ENCODE measurements around the gene PACRG. TPM values are rescaled to one million over a fixed set of nuclear protein-coding genes. Genes with fewer than 3 reads are reported as not detected.

PACRG gene
- total RNA-seq, 1 donor from 2014 or later = 7.9 TPM

- ATAC-seq (no peak), DNase-seq (ENCODE audit: missing footprints) (no peak)
- intact Hi-C loops (cut with DNase I) = no loop called here
Measured at GRCh38 chr6:163165922-163166321, 438.1 kb downstream of the PACRG start.

GRCh38 chr6:163166507-163166906 is 438.7 kb downstream of the PACRG start:
- DNase-seq (ENCODE audit: missing footprints) = no peak
- ATAC-seq = no peak
- intact Hi-C loops (cut with DNase I) = no loop called here

DNA sequence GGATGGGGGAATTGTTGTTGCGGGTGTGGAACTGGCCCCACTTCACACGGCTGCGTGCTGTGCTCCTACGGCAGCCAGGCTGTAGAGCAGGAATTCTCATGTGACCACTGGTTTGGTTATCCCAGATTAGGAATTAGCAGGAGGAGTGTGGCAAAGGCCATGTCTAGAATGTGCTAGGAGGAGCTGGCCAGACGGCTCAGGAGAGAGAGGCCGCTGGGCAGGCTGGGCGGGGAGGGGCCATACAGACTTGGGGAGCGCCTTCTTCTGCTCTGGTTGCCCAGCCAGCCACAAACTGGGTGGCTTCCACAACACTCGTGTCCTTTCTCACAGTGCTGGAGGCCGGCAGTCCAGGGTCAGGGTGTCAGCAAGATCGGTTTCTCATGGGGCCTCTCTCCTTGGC is 441.7 kb downstream of the PACRG start:
- ATAC-seq (no peak), DNase-seq (ENCODE audit: missing footprints) (no peak)
- intact Hi-C loops (cut with DNase I) = no loop called here

DNA sequence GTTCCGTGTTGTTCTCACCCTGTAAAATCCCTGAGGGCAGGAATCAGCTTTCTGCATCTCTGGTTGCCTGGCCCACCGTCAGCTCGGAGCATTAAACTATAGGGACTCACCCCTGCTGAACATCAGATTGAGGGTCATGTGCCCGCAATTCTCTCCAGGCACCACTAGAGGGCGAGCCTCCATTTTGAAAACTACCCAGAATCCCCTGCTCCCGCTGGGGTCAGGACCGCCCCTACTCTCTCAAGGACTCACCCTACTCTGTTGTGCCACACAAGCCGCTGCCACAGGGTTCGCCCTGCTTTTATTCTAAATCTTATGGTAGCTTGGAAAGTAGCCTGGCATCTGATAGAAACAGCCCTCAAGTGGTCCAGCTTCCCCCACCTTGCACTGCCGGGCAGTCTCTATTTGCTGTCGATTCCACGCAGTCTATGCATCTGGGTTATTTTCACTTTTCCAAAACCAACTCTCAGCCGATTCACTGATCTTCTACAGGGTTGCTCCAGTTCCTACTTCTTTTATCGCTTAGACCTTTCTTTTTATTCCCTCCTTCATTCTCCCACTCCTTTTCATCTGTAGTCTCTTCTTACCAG is 442.6 kb downstream of the PACRG start:
- no peak for DNase-seq (ENCODE audit: missing footprints)
- ATAC-seq = no peak
- intact Hi-C loops (cut with DNase I) = no loop called here

DNA sequence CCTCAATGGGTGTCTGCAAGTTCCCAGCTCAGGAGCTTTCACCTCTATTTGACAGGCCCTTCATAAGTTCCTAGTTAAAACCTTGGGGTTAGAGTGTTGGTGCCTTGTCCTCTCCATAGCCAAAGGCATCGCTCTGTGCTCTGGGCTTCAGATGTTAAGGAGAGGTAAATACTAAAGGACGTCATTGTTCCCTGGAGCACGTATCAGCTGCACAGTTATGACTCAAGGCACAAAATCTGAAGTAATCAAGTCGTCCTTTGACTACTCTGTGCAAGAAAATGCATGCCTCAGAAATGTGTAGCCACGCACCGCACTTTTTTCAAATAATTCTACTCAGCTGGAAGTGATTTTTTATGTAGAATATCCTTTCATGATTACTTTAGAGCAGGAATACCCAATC is 446.0 kb downstream of the PACRG start:
- intact Hi-C loops (cut with DNase I) = no loop called here
- DNase-seq (ENCODE audit: missing footprints) (no peak), ATAC-seq (no peak)

GRCh38 chr6:163175301-163175700 is 447.5 kb downstream of the PACRG start:
- no peak for ATAC-seq
- DNase-seq (ENCODE audit: missing footprints) = no peak
- intact Hi-C loops (cut with DNase I) = no loop called here

DNA sequence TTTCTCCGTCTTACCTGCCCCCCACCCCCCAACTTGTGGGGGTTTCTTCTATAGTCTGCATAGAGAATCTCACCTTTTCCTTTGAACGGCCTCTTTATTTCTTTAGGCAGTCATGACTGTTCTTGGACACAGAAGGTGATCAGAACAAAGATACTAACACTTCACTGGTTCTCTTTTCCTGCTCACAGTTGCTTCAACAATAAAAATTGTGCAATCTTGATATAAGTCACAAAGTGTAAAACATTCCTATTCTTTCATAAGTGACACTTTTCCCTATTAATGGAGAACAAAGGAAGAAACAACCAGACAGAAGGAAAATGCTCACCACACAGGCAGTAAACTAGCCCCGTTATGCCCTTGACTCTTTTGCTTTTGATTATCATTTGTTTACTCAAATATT is 448.3 kb downstream of the PACRG start:
- intact Hi-C loops (cut with DNase I) = no loop called here
- no peak for ATAC-seq
- DNase-seq (ENCODE audit: missing footprints) = no peak

DNA sequence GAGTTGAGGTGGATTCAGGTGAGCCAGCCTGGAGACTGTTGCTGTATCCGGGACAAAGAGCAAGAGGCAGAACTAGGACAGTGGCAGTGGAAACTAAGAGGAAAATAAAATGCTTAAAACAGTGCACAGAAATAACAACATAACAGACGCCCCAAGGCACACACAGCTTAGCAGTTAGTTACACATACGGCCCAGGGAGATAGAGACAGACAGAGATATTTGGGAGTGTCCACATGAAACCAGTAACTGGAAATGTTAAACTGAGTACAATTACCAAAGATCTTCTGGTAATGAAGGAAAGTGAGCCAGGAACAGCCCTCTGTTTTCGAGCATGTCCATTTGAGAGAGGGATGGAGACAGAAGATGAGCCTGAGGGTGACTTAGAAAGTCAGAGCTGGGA is 449.2 kb downstream of the PACRG start:
- intact Hi-C loops (cut with DNase I) = no loop called here
- ATAC-seq = no peak
- DNase-seq (ENCODE audit: missing footprints) = no peak

DNA sequence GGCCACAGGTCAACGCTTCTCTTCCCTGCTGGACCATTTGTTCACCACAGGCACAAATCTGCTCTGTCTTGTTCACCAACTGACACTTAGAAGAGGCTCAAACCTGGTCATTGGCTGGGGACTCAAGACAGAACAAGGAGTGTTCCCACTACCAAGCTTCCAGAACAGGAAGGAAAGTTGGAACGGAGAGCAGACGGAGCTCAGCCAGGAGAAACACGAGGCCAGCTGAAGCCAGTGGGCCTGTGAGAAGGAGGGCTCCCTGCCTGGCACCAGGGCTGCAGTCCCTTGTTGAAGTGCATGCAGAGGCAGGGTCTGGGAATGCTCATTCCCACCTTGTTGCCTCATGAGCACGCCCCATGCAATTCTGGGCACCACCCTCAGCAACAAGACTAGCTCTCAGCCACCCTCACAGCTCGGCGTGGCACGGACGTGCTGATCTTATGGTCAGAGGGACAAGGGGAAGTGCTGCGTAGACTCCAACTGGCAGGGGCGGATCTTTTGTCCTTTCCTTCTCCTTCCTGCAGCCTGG is 450.2 kb downstream of the PACRG start:
- DNase-seq (ENCODE audit: missing footprints) (no peak), ATAC-seq (no peak)
- intact Hi-C loops (cut with DNase I) = no loop called here

DNA sequence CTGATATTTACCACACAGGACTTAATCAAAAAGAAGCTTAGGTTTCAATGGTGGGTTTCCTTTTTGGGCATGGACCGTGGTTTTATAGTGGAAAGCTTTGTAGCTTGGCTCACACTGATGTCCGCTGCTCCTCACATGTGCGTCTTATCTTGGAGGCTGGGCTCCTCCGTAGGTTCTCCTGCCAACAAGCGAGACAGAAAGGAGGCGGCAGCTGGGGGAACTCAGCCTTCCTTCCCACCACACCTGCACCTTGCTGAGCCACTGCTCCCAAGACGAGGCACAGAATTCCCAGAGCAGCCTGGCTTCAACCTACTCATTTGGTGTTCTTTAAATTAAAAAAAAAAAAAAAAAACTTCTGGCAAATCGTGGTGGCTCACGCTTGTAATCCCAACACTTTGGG is 451.3 kb downstream of the PACRG start:
- no peak for DNase-seq (ENCODE audit: missing footprints)
- no peak for ATAC-seq
- intact Hi-C loops (cut with DNase I) = no loop called here

DNA sequence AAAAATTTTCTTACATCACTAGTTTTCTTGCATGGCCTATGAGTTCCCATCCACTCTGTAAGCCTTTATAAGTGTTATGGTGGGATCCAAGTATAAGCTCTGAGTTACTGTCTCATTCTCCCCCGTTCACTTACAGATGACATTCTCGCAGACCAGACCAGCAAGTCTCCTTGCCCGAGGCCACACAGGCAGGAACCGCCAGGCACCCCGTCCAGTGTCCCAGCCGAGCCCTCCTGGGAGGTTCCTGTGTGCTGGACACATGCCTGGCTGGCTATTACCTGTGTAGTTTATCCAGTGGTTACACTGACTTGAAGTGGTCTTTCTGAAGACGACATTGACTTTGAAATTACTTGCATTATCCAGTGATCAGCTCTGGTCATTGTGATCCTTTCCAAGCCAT is 451.9 kb downstream of the PACRG start:
- ATAC-seq (no peak), DNase-seq (ENCODE audit: missing footprints) (no peak)
- intact Hi-C loops (cut with DNase I) = loop anchor here (5.0 to 10.0 kb wide), 4 partner anchors 375 to 928 kb away; no protein-coding TSS in a partner anchor

- intact Hi-C loops (cut with DNase I) = loop anchor here (1.0 to 10.0 kb wide), 5 partner anchors 235 to 926 kb away; no protein-coding TSS in a partner anchor
- peak; percentile 95 for ATAC-seq
- peak; percentile 86 for DNase-seq (ENCODE audit: missing footprints)
Measured at GRCh38 chr6:163180874-163181541, 453.2 kb downstream of the PACRG start.

DNA sequence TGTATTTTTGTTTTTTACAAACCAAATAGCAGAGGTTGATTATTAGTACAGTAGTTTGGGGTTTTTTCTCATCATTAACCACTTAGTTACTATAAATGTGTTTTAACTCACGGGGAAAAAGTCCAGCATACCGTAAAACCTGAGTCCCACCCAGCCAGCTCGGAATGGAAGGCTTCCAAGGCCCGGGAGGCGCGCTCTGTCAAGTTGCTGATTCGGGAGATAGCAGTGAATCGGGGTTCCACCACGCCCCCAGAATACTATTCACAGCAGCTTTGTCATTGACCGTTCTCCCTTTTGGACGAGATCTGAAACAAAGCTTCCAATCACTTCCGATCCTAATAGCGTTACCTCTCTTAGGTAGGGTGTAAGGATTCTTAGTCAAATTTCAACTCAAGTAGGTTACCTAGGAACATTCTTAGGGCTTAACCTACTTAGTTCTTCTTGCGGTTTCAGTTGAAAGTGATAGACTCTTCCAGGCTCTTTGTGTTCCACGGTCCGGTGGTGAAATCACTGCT is 453.9 kb downstream of the PACRG start:
- ATAC-seq = no peak
- intact Hi-C loops (cut with DNase I) = loop anchor here (1.0 to 10.0 kb wide), 5 partner anchors 235 to 926 kb away; no protein-coding TSS in a partner anchor
- DNase-seq (ENCODE audit: missing footprints) = no peak

GRCh38 chr6:163182696-163183095 is 454.9 kb downstream of the PACRG start:
- DNase-seq (ENCODE audit: missing footprints) (no peak), ATAC-seq (no peak)
- intact Hi-C loops (cut with DNase I) = loop anchor here (5.0 to 10.0 kb wide), 4 partner anchors 372 to 925 kb away; no protein-coding TSS in a partner anchor

DNA sequence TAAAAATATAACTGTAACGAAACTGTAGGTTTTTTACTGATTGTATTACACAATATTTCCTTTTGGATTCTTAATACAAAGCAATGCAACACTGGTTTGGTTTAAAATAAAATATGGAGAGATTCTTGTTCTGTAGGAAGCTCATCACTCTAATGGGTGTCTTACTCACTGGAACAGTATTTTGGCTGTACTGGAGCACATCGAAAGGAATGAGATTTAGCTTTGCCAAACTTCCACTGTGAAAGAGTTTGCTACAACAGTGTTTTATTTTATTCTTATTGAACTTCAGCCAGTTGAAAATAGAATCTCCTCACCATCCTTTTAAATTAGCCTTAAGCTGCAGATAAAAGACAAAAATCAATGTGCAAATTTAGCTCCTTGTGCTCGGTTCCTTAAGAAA is 456.0 kb downstream of the PACRG start:
- ATAC-seq = peak; percentile 26
- intact Hi-C loops (cut with DNase I) = loop anchor here (5.0 to 10.0 kb wide), 4 partner anchors 371 to 923 kb away; no protein-coding TSS in a partner anchor
- DNase-seq (ENCODE audit: missing footprints) = no peak

GRCh38 chr6:163185744-163186143 is 458.0 kb downstream of the PACRG start:
- intact Hi-C loops (cut with DNase I) = loop anchor here (10.0 kb wide), 1 partner anchor 369 kb away; no protein-coding TSS in a partner anchor
- ATAC-seq = no peak
- DNase-seq (ENCODE audit: missing footprints) = no peak

GRCh38 chr6:163186527-163186926 is 458.8 kb downstream of the PACRG start:
- DNase-seq (ENCODE audit: missing footprints) = no peak
- intact Hi-C loops (cut with DNase I) = loop anchor here (10.0 kb wide), 1 partner anchor 368 kb away; no protein-coding TSS in a partner anchor
- ATAC-seq = no peak

GRCh38 chr6:163187201-163187600 is 459.4 kb downstream of the PACRG start:
- ATAC-seq = no peak
- no peak for DNase-seq (ENCODE audit: missing footprints)
- intact Hi-C loops (cut with DNase I) = loop anchor here (10.0 kb wide), 1 partner anchor 368 kb away; no protein-coding TSS in a partner anchor

DNA sequence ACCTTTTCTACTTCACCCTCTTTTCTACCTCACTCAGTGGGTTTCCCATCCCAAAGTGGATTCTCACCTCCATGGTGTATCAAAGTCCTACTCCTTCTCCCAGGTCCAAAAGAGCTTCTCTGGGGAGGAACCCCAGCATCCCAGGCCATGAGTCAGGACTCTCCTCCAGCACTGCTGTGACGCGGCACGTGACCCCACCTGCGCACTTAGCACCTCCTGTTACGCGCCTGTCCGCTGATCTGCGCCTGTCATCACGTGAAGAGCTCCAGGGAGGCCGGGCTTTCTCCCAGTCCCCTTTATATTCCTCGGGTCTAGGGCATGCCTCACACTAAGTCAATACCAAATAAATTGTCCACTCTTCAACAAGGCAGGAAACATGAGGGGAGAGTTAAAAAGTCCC is 459.8 kb downstream of the PACRG start:
- DNase-seq (ENCODE audit: missing footprints) (no peak), ATAC-seq (no peak)
- intact Hi-C loops (cut with DNase I) = loop anchor here (10.0 kb wide), 1 partner anchor 367 kb away; no protein-coding TSS in a partner anchor

DNA sequence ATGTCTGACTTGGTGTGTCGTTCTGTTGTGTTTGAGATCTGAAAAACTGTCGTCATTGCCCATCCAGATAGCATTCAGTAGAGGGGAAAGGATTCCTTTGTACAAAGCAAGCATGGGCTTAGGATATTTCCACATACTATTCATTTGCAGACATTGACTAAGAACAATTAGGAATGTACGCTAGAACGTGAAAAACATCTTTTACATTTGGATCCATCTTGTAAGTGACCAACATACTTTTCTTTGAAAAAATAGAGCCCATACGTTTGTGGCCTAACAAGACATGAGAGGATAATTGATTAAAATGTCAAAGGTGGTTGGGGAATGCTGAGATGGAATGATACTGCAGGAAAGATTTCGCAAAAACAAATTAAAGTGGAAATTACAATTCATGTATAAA is 461.0 kb downstream of the PACRG start:
- DNase-seq (ENCODE audit: missing footprints) (no peak), ATAC-seq (no peak)
- intact Hi-C loops (cut with DNase I) = loop anchor here (10.0 kb wide), 1 partner anchor 366 kb away; no protein-coding TSS in a partner anchor
